HepG2 (cell line): ENCODE measurements around the gene MAPK11. TPM values are rescaled to one million over a fixed set of nuclear protein-coding genes. Genes with fewer than 3 reads are reported as not detected.
A peak's percentile ranks its signal among the peaks of the same experiment; 100 is the strongest.

Experiments used
- ARID5B ChIP-seq: IDR thresholded peaks from 2 replicates; pipeline ENCODE4 v1.4.0; 2020; ENCODE audit warnings: mild to moderate bottlenecking, missing genetic modification reagents
- BHLHE40 ChIP-seq: IDR thresholded peaks from 2 replicates; pipeline ENCODE4 v1.6.1; 2011; ENCODE audit warnings: low read length, improper control_type of control experiment
- DR1 ChIP-seq: sonication (generic); formaldehyde crosslinking; IDR thresholded peaks from 2 replicates; pipeline ENCODE4 v1.8.0; 2021; ENCODE audit warnings: mild to moderate bottlenecking, missing genetic modification reagents, inconsistent platforms
- ETS1 ChIP-seq: sonication (generic); formaldehyde crosslinking; IDR thresholded peaks from 2 replicates; pipeline ENCODE4 v1.4.0; 2020; ENCODE audit warnings: missing genetic modification reagents
- KMT2A ChIP-seq: sonication (generic); formaldehyde crosslinking; IDR thresholded peaks from 2 replicates; pipeline ENCODE4 v1.4.0; 2020; ENCODE audit warnings: missing genetic modification reagents
- MIER3 ChIP-seq: IDR thresholded peaks from 2 replicates; pipeline ENCODE4 v1.6.1; 2016; ENCODE audit warnings: missing compliant biosample characterization, borderline replicate concordance
- PCBP1 ChIP-seq: fragments of 200-400 bp; formaldehyde crosslinking; IDR thresholded peaks from 2 replicates; pipeline ENCODE4 v1.6.1; 2017; ENCODE audit warnings: mild to moderate bottlenecking, low read depth, low read length, borderline replicate concordance
- REXO4 ChIP-seq: sonication (generic); formaldehyde crosslinking; IDR thresholded peaks from 2 replicates; pipeline ENCODE4 v1.8.0; 2022; ENCODE audit warnings: missing genetic modification reagents, mild to moderate bottlenecking, borderline replicate concordance
- RFX3 ChIP-seq: IDR thresholded peaks from 2 replicates; pipeline ENCODE4 v1.6.1; 2016; ENCODE audit warnings: missing biosample characterization, missing genetic modification reagents
- SCMH1 ChIP-seq: sonication (generic); formaldehyde crosslinking; IDR thresholded peaks from 2 replicates; pipeline ENCODE4 v1.9.0; 2021; ENCODE audit warnings: missing genetic modification reagents, mild to moderate bottlenecking, borderline replicate concordance
- SMC3 ChIP-seq: IDR thresholded peaks from 2 replicates; pipeline ENCODE4 v1.6.1; 2011; ENCODE audit warnings: low read length, improper control_type of control experiment
- SPEN ChIP-seq: sonication (generic); formaldehyde crosslinking; IDR thresholded peaks from 2 replicates; pipeline ENCODE4 v1.5.1; 2020; ENCODE audit warnings: low read depth, mild to moderate bottlenecking, missing genetic modification reagents
- ZC3H4 ChIP-seq: sonication (generic); formaldehyde crosslinking; IDR thresholded peaks from 2 replicates; pipeline ENCODE4 v1.4.0; 2020; ENCODE audit warnings: missing genetic modification reagents, borderline replicate concordance
- ZFP36L2 ChIP-seq: sonication (generic); formaldehyde crosslinking; IDR thresholded peaks from 2 replicates; pipeline ENCODE4 v1.4.0; 2020; ENCODE audit warnings: missing genetic modification reagents
- ZKSCAN1 ChIP-seq: fragments of 150-350 bp; IDR thresholded peaks from 2 replicates; pipeline ENCODE4 v1.6.1; 2014; ENCODE audit warnings: low read length
- ZNF124 ChIP-seq: sonication (generic); formaldehyde crosslinking; IDR thresholded peaks from 2 replicates; pipeline ENCODE4 v1.4.0; 2020; ENCODE audit warnings: missing genetic modification reagents
- ZNF180 ChIP-seq: sonication (generic); formaldehyde crosslinking; IDR thresholded peaks from 2 replicates; pipeline ENCODE4 v1.4.0; 2020; ENCODE audit warnings: low read depth, missing genetic modification reagents, borderline replicate concordance
- ZNF629 ChIP-seq: sonication (generic); formaldehyde crosslinking; conservative IDR thresholded peaks from 2 replicates; pipeline ENCODE4 v1.5.0; 2020; ENCODE audit warnings: missing genetic modification reagents
- ZZZ3 ChIP-seq: sonication (generic); formaldehyde crosslinking; IDR thresholded peaks from 2 replicates; pipeline ENCODE4 v1.4.0; 2020; ENCODE audit warnings: missing genetic modification reagents, mild to moderate bottlenecking, borderline replicate concordance
- polyA plus RNA-seq, 8 experiments: library from polyadenylated mRNA; depleted of rRNA in 3 of 8; stranded (reverse) in 7 of 8; unstranded in 1 of 8; fragments of >200 nt; fragmentation: Illumina TruSeq in 4 of 8; extraction: Trizol in 4 of 8; gene quantifications; 2 replicates each; pipeline versions ENCODE4 v1.2.1 to v1.2.3, GENCODE V29; 2011 to 2016; ENCODE audit warnings: low read depth in 4 of 8, missing spikeins in 1 of 8, mixed read lengths in 1 of 8; ENCODE audit not compliant: insufficient read depth in 1 of 8
- total RNA-seq, 5 experiments: library from RNA; depleted of rRNA; stranded (reverse); fragments of >200 nt; fragmentation: Illumina TruSeq; extraction: Trizol; gene quantifications; 2 replicates each; pipeline ENCODE4 v1.2.3, GENCODE V29; 2016; ENCODE audit warnings: low read depth in 1 of 5
- TF ChIP-seq, protein P1 (sequence below): sonication (generic); formaldehyde crosslinking; IDR thresholded peaks from 2 replicates; pipeline ENCODE4 v1.8.1; 2023; ENCODE audit warnings: mild to moderate bottlenecking, moderate library complexity, missing genetic modification reagents
- TF ChIP-seq, protein P2 (sequence below): sonication (generic); formaldehyde crosslinking; IDR thresholded peaks from 2 replicates; pipeline ENCODE4 v1.8.0; 2022; ENCODE audit warnings: missing genetic modification reagents, low read depth, mild to moderate bottlenecking, borderline replicate concordance
- TF ChIP-seq, protein P3 (sequence below): IDR thresholded peaks from 2 replicates; pipeline ENCODE4 v1.6.1; 2012; ENCODE audit warnings: inconsistent platforms

Gene MAPK11
- total and polyA plus RNA-seq, 2 of the 13 experiments (the other 11 are each of a cell fraction or from before 2014, with no cell fraction given) = 0.15 to 0.17 TPM

DNA sequence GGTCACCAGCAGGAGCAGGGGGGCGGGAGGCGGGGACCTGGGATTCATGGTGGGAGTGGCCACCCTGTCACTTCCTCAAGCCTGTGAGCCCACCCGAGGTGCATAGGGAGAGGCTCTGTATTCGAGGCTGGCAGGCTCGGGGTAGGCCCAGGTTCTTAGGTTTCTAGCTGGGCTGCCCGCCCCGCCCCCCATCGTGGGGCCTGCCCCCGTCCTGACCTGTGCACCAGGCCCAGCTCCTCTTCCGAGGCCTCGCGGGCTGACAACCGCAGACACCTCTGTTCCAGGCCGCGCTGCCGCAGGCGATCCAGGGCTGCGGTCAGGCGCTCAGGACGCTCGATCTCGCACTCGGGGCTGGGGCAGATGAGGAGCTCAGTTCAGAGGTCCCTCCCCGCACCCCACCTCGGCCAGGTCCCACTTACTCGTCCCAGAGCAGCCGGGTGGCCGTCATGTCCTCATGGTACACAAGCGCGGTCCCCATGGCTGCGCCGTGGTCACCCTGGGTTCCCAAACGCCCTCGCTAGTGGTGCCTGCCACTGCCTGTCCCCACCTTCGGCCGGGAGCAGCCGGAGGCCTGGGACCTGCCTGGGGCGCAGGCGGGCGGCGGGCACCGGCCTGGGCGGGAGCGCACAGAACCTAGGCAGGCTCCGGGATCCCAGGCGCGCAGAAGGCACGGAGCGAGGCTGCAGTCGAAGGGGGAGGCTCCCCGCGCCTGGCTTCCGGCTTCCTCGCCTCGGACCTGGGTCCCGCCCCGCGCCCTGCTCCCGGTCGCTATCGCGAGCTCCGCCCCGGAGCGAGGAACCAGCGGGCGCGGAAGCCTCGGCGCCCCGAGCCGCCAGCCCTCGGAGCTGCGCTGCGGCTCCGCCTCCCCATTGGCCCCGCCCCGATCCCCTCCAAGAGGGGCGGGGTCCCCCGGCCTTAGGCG lies 19.4 kb downstream of the MAPK11 start, which contains the start of gene HDAC10 (continued):
- no peak for TF ChIP-seq ARID5B (CRISPR knock-in tag)
- TF ChIP-seq, protein P1, sequence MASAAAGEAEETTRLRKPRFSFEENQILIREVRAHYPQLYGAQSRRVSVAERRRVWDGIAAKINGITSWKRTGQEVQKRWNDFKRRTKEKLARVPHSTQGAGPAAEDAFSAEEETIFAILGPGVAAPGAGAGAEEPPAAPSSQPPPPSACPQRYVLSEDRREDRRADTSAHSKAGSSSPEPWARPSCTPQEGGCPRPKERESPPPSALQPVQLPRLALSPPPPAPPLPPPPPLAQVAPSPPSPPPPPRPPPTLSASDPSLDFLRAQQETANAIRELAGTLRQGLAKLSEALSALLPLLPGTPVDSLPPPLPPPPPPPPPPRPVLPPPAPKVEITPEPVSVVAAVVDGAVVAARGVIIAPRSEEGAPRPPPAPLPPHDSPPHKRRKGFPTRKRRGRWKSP = peak; percentile 72
- peak; percentile 21; the same call in 1 of the 2 replicates for TF ChIP-seq ZZZ3
- no peak for TF ChIP-seq ETS1 (CRISPR knock-in tag)
- no peak for TF ChIP-seq ZKSCAN1
- TF ChIP-seq ZNF629 (CRISPR knock-in tag) = no peak
- TF ChIP-seq ZNF180 = no peak
- TF ChIP-seq SMC3 = no peak
- TF ChIP-seq, protein P2, sequence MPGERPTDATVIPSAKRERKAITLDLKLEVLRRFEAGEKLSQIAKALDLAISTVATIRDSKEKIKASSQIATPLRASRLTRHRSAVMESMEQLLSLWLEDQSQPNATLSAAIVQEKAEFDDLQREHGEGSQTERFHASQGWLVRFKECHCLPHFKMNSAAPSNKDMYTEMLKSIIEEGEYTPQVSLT = no peak
- no peak for TF ChIP-seq MIER3 (CRISPR knock-in tag)
- no peak for TF ChIP-seq RFX3 (CRISPR knock-in tag)
- no peak for TF ChIP-seq ZFP36L2 (CRISPR knock-in tag)
- no peak for TF ChIP-seq SCMH1 (CRISPR knock-in tag)
- TF ChIP-seq, protein P3, sequence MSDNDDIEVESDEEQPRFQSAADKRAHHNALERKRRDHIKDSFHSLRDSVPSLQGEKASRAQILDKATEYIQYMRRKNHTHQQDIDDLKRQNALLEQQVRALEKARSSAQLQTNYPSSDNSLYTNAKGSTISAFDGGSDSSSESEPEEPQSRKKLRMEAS = peak; percentile 67
- TF ChIP-seq ZNF124 (CRISPR knock-in tag) = no peak; the same call in 1 of the 2 replicates
- no peak for TF ChIP-seq PCBP1
- TF ChIP-seq ZC3H4 = no peak
- peak; percentile 70; the same call in 1 of the 2 replicates for TF ChIP-seq SPEN
- TF ChIP-seq REXO4 = no peak
- no peak for TF ChIP-seq KMT2A (CRISPR knock-in tag)
- TF ChIP-seq DR1 (CRISPR knock-in tag) = peak; percentile 17; the same call in 1 of the 2 replicates
- no peak for TF ChIP-seq BHLHE40
